GM12878 (cell line): ENCODE measurements around the gene FKBP14. TPM values are rescaled to one million over a fixed set of nuclear protein-coding genes. Genes with fewer than 3 reads are reported as not detected.

Experiments used
- ATAC-seq: fragments of 200-7000 bp; cut with Tn5 transposase; 3 replicates; pipeline ENCODE4 v1.9.1; 2020; ENCODE audit warnings: mild to moderate bottlenecking, moderate library complexity
- BruUV-seq: library from RNA; stranded (reverse); fragments of 400-500 nt; replicated peaks from 2 replicates; lab custom pipeline; 2021; lab: Mats Ljungman, UMichigan
- CTCF ChIA-PET: fragments of 300-600 bp; sonication (Branson Sonifier 250); formaldehyde crosslinking; extraction: SDS; loops from one replicate; lab custom pipeline; 2021; ENCODE audit warnings: inconsistent platforms; lab: Yijun Ruan, JAX
- POLR2A ChIA-PET: fragments of 350-600 bp; formaldehyde crosslinking; extraction: SDS; loops from one replicate; lab custom pipeline; 2021; ENCODE audit warnings: inconsistent platforms; lab: Charles Lee
- RAD21 ChIA-PET: fragments of 300-600 bp; sonication (Branson Sonifier 250); formaldehyde crosslinking; loops from one replicate; lab custom pipeline; 2023; ENCODE audit warnings: antibody characterized with exemption; ENCODE audit not compliant: unreplicated experiment; lab: Charles Lee
- SMC1A ChIA-PET: fragments of 300-600 bp; sonication (Branson Sonifier 250); formaldehyde crosslinking; loops from one replicate; lab custom pipeline; 2023; ENCODE audit not compliant: unreplicated experiment, uncharacterized antibody; lab: Charles Lee
- DNase-seq: peaks from one replicate; pipeline ENCODE4 v3.0.0-alpha.2; 2011; ENCODE audit warnings: low read depth, low spot score
- FAIRE-seq: peaks from 3 replicates; lab custom pipeline; 2011; peaks lifted over from hg19 to GRCh38; lab: Jason Lieb, UNC
- H2AFZ ChIP-seq: 2 replicates; pipeline ENCODE4 v1.6.0; 2011; ENCODE audit warnings: low read depth, low read length, control low read depth; ENCODE audit not compliant: control insufficient read depth
- H3K27ac ChIP-seq: 2 replicates; pipeline ENCODE4 v1.5.1; 2011; ENCODE audit warnings: control low read depth; ENCODE audit not compliant: control insufficient read depth, insufficient read depth
- H3K27me3 ChIP-seq, 2 experiments: replicated peaks in 1 of 2; 2 replicates each; pipeline versions ENCODE4 v1.6.0 to v1.6.1; 2011; ENCODE audit warnings: low read length in 1 of 2; ENCODE audit not compliant: control insufficient read depth in 2 of 2, insufficient read depth in 2 of 2
- H3K36me3 ChIP-seq, 2 experiments: 2 replicates each; pipeline ENCODE4 v1.5.1; 2011; ENCODE audit warnings: low read length in 1 of 2; ENCODE audit not compliant: control insufficient read depth in 2 of 2, insufficient read depth in 2 of 2
- H3K4me1 ChIP-seq: 2 replicates; pipeline ENCODE4 v1.6.1; 2011; ENCODE audit warnings: mild to moderate bottlenecking, low read length, moderate library complexity, mixed read lengths; ENCODE audit not compliant: control insufficient read depth, insufficient read depth
- H3K4me2 ChIP-seq: 2 replicates; pipeline ENCODE4 v1.6.0; 2011; ENCODE audit warnings: control low read depth; ENCODE audit not compliant: control insufficient read depth, insufficient read depth
- H3K4me3 ChIP-seq: fragments of 200-600 bp; sonication (generic); 2 replicates; pipeline ENCODE4 v1.5.1; 2016
- H3K79me2 ChIP-seq: 2 replicates; pipeline ENCODE4 v1.6.0; 2011; ENCODE audit warnings: low read length; ENCODE audit not compliant: control insufficient read depth, insufficient read depth
- H3K9ac ChIP-seq: 2 replicates; pipeline ENCODE4 v1.8.0; 2011; ENCODE audit warnings: low read length, control low read depth, mixed read lengths; ENCODE audit not compliant: control insufficient read depth, insufficient read depth
- H3K9me3 ChIP-seq: replicated peaks from 3 replicates; pipeline ENCODE4 v1.5.1; 2011; ENCODE audit warnings: mild to moderate bottlenecking, low read length; ENCODE audit not compliant: control insufficient read depth, insufficient read depth
- H4K20me1 ChIP-seq: 2 replicates; pipeline ENCODE4 v1.6.0; 2011; ENCODE audit not compliant: control insufficient read depth, insufficient read depth
- CHD1 ChIP-seq: IDR thresholded peaks from 2 replicates; pipeline ENCODE4 v1.6.1; 2012; ENCODE audit warnings: low read depth, low read length, improper control_type of control experiment
- NFYB ChIP-seq: IDR thresholded peaks from 2 replicates; pipeline ENCODE4 v1.6.1; 2011; ENCODE audit warnings: low read depth, mild to moderate bottlenecking, low read length, improper control_type of control experiment, moderate library complexity; ENCODE audit not compliant: insufficient read depth
- RUNX3 ChIP-seq: IDR thresholded peaks from 2 replicates; pipeline ENCODE4 v1.6.1; 2012; ENCODE audit warnings: low read length, inconsistent platforms
- TCF3 ChIP-seq: IDR thresholded peaks from 2 replicates; pipeline ENCODE4 v1.6.1; 2012; ENCODE audit warnings: low read depth, mild to moderate bottlenecking, low read length, borderline replicate concordance; ENCODE audit not compliant: insufficient read depth
- ZBTB11 ChIP-seq: fragments of 450-650 bp; formaldehyde crosslinking; IDR thresholded peaks from 2 replicates; pipeline ENCODE4 v1.5.0; 2022; ENCODE audit warnings: mild to moderate bottlenecking, missing genetic modification characterization
- WGBS: methylation state at CpG from one replicate; pipeline ENCODE4 v1.1.6; 2016; ENCODE audit warnings: low lambda C conversion rate; ENCODE audit not compliant: insufficient replicate concordance, insufficient coverage; ENCODE audit errors: missing lambda C conversion rate; 5-methylcytosine and 5-hydroxymethylcytosine counted together
- in situ Hi-C: fragments of 300-500 bp; cut with MboI; formaldehyde crosslinking; loops from 9 replicates; pipeline ENCODE4 v1.14.3; 2018; ENCODE audit warnings: mixed read lengths
- intact Hi-C: fragments of 100-400 bp; cut with micrococcal nuclease; formaldehyde crosslinking; loops from one replicate; pipeline ENCODE4 v1.14.2; 2022; ENCODE audit not compliant: unreplicated experiment
- polyA plus RNA-seq, 11 experiments: library from polyadenylated mRNA; depleted of rRNA in 4 of 11; unstranded in 6 of 11; stranded (reverse) in 5 of 11; fragments of >200 nt; fragmentation: Nextera tagmentation in 4 of 11; fragmentation: Illumina TruSeq in 1 of 11; extraction: Ambion mirVana in 4 of 11; extraction: Trizol in 1 of 11; gene quantifications; 1 replicate in 1 of 11; 2 replicates in 10 of 11; pipeline versions ENCODE4 v1.2.1 to v1.2.3, GENCODE V29; 2011 to 2016; ENCODE audit warnings: inconsistent platforms in 2 of 11, missing spikeins in 2 of 11, low read depth in 1 of 11
- total RNA-seq, 4 experiments: library from RNA; depleted of rRNA in 3 of 4; stranded (reverse); fragments of >200 nt in 3 of 4; fragmentation: Illumina TruSeq in 1 of 4; extraction: Trizol in 1 of 4; gene quantifications; 2 replicates each; pipeline versions ENCODE4 v1.2.1 to v1.2.3, GENCODE V29; 2013 to 2021

Gene FKBP14
- total and polyA plus RNA-seq, 10 of the 15 experiments (the other 5 are each of a cell fraction or from before 2014, with no cell fraction given) = 2.7 to 8.9 (median 5.6) TPM

DNA sequence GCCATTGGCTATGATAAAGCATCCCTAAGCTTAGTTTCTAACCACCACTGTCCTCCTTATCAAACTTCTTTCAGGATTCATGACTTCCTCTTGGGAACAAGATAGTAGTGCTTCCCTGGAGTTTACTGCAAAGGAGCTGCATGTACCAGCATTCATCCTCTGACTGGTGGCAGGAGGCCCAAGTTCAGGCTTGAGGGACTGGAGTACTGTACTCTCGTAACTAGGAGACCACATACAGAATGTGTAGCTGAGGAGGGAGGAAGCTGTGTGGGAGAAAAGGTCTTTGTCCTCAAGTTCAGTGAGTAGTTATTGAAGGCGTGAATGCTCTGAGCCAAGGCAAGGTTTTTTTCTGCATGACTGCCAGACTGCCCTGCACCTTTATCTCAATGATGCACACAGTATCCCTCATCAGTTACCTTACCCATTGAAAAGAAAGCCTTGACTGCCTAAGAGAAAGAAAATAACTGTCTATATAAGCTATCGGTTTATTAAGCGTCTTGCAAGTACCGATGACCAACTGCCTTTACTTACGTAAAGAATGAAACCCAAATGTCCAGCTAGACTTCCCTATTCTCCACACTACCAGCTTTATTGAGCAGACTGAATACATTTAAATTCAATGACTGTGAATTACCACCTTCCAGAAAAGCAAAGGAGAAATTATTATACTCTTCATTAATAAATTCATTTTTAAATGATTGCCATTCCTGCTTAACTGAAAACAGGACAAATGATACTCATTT, 49.7 kb downstream of the FKBP14 start:
- SMC1A ChIA-PET = interaction anchor here (0.7 to 2.2 kb wide), 8 partner anchors 9 to 85 kb away, joined by 3 to 11 read pairs (median 3); no protein-coding TSS in a partner anchor
- ATAC-seq = no peak
- intact Hi-C loops (no loop called here), in situ Hi-C loops (no loop called here)
- Histone ChIP-seq H3K9me3 (no peaks in the 10 kb centered on the region), H3K4me1 (peaks cover 3% of the 10 kb centered on the region; the same call in 1 of the 2 replicates), H4K20me1 (no peaks in the 10 kb centered on the region), H3K4me2 (no peak overlapping the region), H3K9ac (no peak overlapping the region), H3K27ac (no peak overlapping the region), H3K4me3 (no peak overlapping the region), H2AFZ (no peak overlapping the region), H3K36me3 (no peaks in the 10 kb centered on the region; a peak in 1 of 4 replicates), H3K27me3 (no peaks in the 10 kb centered on the region), H3K79me2 (peaks cover 21% of the 10 kb centered on the region)
- TF ChIP-seq NFYB (no peak), CHD1 (no peak), TCF3 (no peak), ZBTB11 (CRISPR knock-in tag) (no peak), RUNX3 (no peak)
- DNase-seq = no peak
- POLR2A ChIA-PET = interaction anchor here (0.6 to 2.6 kb wide), 3 partner anchors 9 to 237 kb away, joined by 3 to 8 read pairs (median 3); partner anchors contain the start of gene FKBP14
- BruUV-seq = no TSS peak
- RAD21 ChIA-PET = interaction anchor here (0.8 to 1.3 kb wide), 3 partner anchors 10 to 98 kb away, joined by 3 read pairs; no protein-coding TSS in a partner anchor
- FAIRE-seq = no peak
- 89% methylated on average over 6 of the region's 6 CpGs for WGBS
- CTCF ChIA-PET = interaction anchor here (0.6 to 4.5 kb wide), 9 partner anchors 8 to 237 kb away, joined by 3 to 18 read pairs (median 3); no protein-coding TSS in a partner anchor
